Neural crest cell (in vitro differentiated cells): Measurements from ENCODE around the gene ACER2. TPM values are rescaled to one million over a fixed set of nuclear protein-coding genes. Genes with fewer than 3 reads are reported as not detected.

Source experiments
- DNase-seq: peaks from one replicate; pipeline ENCODE4 v3.0.0; 2021; ENCODE audit warnings: low read depth, mixed read lengths, low spot score
- H3K27ac Mint-ChIP-seq: one replicate; pipeline ENCODE4 v1.8.0; 2021; ENCODE audit warnings: mild to moderate bottlenecking, mixed read lengths; ENCODE audit not compliant: unreplicated experiment
- H3K27me3 Mint-ChIP-seq: 2 replicates; pipeline ENCODE4 v1.8.0; 2021; ENCODE audit warnings: low read depth, mild to moderate bottlenecking, mixed read lengths
- H3K36me3 Mint-ChIP-seq: 2 replicates; pipeline ENCODE4 v1.8.0; 2021; ENCODE audit warnings: low read depth, mild to moderate bottlenecking, mixed read lengths
- H3K4me1 Mint-ChIP-seq: 2 replicates; pipeline ENCODE4 v1.8.0; 2021; ENCODE audit warnings: mixed read lengths
- H3K4me3 Mint-ChIP-seq: one replicate; pipeline ENCODE4 v1.8.0; 2021; ENCODE audit warnings: mild to moderate bottlenecking, mixed read lengths
- H3K9me3 Mint-ChIP-seq: 2 replicates; pipeline ENCODE4 v1.8.0; 2021; ENCODE audit warnings: mixed read lengths
- CTCF ChIP-seq: fragments of 200-600 bp; sonication (generic); conservative IDR thresholded peaks from 2 replicates; pipeline ENCODE4 v1.5.0; 2021; ENCODE audit warnings: antibody characterized with exemption, mild to moderate bottlenecking
- total RNA-seq: library from RNA; stranded (reverse); gene quantifications from 2 replicates; pipeline ENCODE4 v1.2.1, GENCODE V29; 2021

ACER2 gene
- total RNA-seq, 1 donor from 2014 or later = 5.6 TPM

- peaks cover 38% of the 10 kb centered on the region for H3K36me3 Mint-ChIP-seq
- peak overlapping the region; percentile 23 for H3K4me3 Mint-ChIP-seq
- no peak overlapping the region for H3K27ac Mint-ChIP-seq
- peaks cover 5% of the 10 kb centered on the region for H3K27me3 Mint-ChIP-seq
- peaks cover 39% of the 10 kb centered on the region for H3K4me1 Mint-ChIP-seq
- DNase-seq = no peak
- H3K9me3 Mint-ChIP-seq = no peaks in the 10 kb centered on the region
- no peak for TF ChIP-seq CTCF
These were observed 33.3 kb upstream of the ACER2 start for GRCh38 chr9:19375538-19375937.

GRCh38 chr9:19376931-19377330, 31.9 kb upstream of the ACER2 start:
- Mint-ChIP-seq H3K4me1 (peaks cover 47% of the 10 kb centered on the region), H3K27me3 (peaks cover 5% of the 10 kb centered on the region), H3K36me3 (peaks cover 38% of the 10 kb centered on the region), H3K4me3 (peak overlapping the region; percentile 99), H3K27ac (no peak overlapping the region), H3K9me3 (no peaks in the 10 kb centered on the region)
- TF ChIP-seq CTCF = no peak
- no peak for DNase-seq

- Mint-ChIP-seq H3K4me1 (peaks cover 47% of the 10 kb centered on the region), H3K9me3 (no peaks in the 10 kb centered on the region), H3K4me3 (peak overlapping the region; percentile 99), H3K27me3 (peaks cover 5% of the 10 kb centered on the region), H3K27ac (peak overlapping the region; percentile 100), H3K36me3 (peaks cover 36% of the 10 kb centered on the region)
- no peak for DNase-seq
- no peak for TF ChIP-seq CTCF
These were observed 30.6 kb upstream of the ACER2 start for GRCh38 chr9:19378164-19378563.

- Mint-ChIP-seq H3K4me1 (peaks cover 47% of the 10 kb centered on the region), H3K36me3 (peaks cover 36% of the 10 kb centered on the region), H3K9me3 (no peaks in the 10 kb centered on the region), H3K4me3 (peak overlapping the region; percentile 99), H3K27me3 (peaks cover 5% of the 10 kb centered on the region), H3K27ac (peak overlapping the region; percentile 100)
- DNase-seq = no peak
- TF ChIP-seq CTCF = no peak
These were observed 30.2 kb upstream of the ACER2 start for GRCh38 chr9:19378647-19379046.

- no peak for DNase-seq
These were observed 29.5 kb upstream of the ACER2 start for GRCh38 chr9:19379283-19379682.

More at GRCh38 chr9:19379283-19379682, 29.5 kb upstream of the ACER2 start:
- Mint-ChIP-seq H3K27me3 (peaks cover 5% of the 10 kb centered on the region), H3K36me3 (peaks cover 36% of the 10 kb centered on the region), H3K4me1 (peaks cover 47% of the 10 kb centered on the region), H3K27ac (peak overlapping the region; percentile 100), H3K9me3 (no peaks in the 10 kb centered on the region), H3K4me3 (peak overlapping the region; percentile 99)
- no peak for TF ChIP-seq CTCF
